Femur (tissue), 1 donor: ENCODE measurements around the gene PRR30.

Experiments used
- DNase-seq: peaks from one replicate; pipeline ENCODE4 v3.0.0-alpha.2; 2017

The PRR30 gene

DNA sequence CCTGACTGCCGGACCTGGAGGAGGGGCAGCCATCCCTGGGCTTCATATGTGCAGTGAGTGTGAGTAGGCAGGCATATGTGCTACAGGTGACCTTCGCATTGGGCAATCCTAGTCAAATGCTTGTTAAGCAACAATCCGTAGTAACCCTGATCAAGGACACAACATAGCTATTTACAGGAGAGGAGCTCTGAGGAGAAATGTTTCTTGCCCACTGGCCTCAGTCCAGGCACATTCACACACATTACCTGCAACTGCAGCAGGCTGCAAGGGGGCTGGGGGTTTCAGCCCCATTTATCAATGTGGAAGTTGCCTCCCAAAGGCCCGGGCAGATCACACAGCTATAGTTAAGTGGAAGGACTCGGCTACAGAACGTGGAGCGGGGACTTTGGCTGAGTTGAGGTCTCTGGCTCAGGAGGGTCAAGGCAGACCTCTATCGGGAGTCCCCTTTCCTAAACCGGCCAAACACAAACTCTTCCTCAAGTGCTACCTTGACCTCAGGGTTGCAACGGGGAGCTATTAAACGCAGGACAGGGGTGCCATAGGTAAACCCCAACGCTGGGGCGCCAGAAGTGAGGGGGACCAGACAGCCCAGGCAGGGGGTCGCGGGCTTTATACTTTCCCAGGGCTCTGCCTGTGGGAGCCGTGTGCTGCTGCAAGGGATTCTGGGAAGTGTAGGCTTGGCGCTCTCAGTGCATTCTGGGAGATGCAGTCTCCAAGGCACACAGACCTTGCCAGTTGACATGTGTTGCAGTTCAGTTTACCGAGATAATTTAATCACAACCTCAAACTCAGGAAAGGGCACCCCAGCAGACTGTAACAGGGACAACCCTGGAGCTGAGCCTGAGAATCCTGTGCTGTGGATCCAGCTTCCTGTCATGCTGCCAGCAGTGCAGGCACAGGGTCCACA, 43.2 kb downstream of the PRR30 start:
- DNase-seq: peak; percentile 75

DNA sequence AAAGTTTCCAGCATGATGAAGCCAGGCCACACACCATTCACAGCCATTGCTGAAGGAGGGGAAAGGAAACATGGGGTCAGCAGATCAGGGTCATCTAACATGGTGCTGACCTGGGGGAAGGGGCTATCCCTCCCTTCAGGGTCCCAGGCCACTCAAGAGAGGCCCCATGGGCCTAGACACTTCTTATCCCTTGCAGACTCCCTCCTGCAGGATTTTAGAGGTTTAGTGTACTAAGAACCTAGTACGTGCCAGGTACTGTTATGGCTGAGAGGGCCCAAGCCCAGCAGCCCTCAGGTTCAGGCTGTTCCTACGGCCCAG, 43.8 kb downstream of the PRR30 start:
- no peak for DNase-seq

DNA sequence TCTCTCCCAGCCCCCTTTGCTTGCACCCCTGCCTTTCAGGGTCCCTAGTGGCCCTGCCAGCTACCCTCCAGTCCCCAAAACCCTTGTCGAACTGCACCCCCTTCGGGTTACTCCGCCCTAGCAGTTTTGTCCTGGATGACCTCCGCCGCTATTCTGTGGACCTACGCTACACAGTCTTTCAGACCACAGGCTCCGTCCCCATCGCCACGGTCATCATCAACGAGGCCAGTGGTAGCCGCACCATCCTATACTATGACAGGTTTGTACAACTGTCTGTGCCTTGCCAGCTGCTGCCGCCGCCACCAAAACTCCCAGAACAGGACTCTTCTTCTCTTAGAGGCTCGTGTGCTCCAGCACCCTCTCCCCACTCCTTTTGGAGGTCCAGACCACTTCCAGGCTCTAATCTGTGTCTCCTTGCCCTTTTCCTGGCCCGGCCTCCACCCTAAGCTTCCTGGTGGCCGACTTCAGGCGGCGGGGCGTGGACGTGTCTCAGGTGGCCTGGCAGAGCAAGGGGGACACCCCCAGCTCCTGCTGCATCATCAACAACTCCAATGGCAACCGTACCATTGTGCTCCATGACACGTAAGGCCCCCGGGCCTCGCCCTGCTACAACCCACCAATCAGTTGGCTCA, 44.7 kb downstream of the PRR30 start:
- no peak for DNase-seq

DNA sequence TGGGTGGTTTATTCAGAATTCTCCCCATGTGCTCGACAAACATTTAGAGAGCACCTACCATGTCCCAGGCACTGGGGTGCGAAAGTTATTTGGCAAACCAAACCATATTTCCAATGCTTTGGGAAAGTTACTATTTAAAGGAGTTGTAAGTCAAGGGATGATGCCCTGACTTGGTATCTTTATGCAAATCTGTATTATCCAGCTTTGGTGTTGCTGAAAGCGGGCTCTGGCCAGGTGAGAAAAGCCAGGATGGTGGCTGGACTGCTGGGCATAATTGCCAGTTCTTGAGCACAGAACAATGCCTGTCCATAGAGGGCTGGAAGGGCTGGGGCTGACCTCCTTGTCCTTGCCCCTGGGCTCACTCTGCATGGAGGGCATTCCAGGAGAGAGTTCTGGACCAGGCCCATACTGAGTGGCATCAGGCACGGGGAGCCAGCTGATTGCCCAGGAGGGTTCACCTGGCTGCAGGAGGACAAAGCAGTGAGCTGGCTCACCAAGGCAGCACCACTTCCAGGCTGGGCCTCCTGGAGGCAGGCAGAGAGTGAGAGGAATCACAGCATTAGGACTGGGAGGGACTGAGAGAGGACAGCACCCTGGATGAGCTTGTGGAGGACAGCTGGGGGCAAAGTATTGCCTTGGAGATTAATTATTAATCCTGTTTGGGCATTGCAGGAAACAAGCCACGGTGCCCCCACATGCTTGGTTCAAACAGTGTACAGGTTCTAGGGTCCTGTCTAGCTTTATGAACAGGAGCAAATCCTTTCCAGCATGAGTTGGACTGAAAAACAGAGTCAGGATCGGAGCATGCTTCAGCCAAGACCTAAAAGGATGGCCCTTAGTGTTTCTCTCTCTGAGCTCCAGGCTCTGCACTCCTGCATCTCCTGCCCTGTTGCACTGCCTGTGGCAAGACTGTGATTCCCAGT, 45.5 kb downstream of the PRR30 start:
- no peak for DNase-seq

DNA sequence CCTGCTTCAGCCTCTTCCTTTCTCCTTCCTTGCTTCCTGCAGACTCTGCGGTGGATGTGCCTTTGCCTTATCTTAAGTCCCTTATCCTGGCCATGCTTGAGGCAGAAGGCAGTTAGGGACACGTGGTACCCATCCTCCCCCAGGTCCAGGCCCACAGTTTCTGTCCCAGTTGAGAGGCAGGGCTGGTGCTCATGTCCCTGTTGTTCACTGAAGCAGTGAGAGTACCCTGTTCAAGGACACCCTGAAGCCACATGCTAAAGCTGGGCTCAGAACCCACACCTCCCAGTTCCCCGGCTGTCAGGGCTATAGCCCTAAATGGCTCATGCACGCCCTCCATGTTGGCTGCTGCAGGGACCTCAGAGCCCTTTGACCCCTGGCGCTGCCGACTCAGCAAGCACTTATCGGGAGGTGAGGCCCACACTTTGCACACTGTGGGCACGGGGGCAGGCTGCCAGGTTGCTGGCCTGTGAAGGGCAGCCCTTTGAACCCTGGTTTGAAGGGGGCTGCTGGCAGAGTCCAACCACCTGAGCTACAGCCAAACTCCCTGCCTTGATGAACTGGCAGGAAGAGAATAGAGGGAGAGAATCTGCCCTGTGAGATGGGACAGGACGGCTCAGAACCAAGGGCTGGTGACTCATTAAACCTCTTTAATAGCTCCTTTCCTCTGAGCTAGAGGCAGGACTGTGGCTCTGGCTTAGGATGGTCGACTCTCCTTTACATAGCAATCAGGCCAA, 46.3 kb downstream of the PRR30 start:
- no peak for DNase-seq

DNA sequence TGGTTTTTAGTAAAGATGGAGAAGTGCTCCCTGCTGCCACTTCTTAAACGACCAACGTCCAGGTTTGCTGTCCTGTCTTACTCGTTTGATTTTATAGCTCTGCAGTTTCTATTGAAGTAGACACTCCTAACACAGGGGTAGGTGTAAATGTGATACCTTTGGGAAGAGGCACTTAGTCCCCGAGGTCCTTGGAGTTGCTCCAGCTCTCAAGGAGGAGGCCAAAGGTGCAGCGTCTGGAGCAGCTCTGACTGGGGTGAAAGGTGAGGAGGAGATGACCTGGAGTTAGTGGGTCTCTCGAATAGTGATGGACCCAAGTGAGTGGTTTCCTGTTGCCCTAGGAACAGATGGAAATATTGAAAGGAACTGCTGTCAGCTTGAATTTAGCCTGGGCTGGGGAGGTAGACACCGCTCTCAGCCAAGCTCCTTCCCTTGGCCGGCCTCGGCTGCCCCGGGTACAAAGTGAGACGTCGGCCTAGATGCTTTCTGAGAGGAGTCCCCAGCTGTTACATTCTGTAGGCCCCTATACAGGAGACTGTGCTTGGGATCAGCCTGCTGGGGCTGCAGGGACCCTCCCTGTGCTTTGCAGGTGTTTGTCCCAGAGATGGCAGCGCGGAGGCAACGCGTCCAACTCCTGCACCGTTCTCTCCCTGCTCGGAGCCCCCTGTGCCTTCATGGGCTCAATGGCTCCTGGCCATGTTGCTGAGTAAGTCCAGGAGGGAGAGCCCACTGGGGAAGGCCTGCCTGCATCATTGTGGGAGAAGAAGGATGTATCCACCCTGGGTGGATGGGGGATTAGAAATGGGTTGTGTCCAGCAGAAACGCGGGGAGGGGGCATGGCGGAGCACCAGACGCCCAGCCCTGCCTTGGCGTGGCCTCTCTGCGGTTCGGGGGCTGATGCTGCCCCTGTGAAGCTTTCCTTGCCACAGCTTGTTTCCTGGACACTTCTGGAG, 47.2 kb downstream of the PRR30 start:
- DNase-seq: no peak

DNA sequence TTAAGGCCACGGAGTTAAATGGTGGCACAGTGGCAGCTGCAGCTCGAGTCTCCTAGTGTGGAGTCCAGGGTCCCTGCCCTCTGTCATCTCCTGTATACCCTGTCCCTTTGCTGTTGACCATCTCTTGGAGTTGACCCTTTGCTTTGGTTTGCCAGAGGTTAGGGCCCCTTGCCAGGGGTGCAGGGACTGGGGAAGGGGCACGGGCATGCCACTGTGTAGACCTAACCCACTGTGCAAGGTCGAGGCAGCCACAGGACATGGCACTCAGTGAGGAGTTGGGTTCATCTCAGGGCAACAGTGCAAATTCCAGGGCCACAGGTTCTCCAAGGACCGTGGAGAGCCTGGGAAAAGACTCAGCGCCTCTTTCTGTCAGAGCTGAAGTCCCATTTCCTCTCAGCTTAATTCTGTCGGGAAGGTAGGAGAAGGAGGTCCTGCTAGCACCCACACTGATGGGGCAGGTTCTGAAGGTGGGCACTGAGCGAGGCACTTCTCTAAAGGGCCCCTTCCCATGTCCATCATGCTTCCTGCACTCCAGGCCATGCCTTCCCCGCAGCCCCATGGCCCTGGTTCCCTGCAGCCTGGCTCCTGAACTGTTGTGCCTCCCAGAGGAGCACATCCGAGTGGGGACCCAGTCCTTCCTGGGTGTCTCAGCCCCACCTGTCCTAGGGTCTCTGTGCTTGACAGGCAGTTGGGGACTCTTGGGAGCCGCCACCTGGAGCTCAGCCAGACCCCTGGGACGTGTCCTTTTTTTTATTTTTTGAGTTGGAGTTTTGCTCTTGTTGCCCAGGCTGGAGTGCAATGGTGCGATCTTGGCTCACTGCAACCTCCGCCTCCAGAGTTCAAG, 49.9 kb downstream of the PRR30 start:
- no peak for DNase-seq

DNA sequence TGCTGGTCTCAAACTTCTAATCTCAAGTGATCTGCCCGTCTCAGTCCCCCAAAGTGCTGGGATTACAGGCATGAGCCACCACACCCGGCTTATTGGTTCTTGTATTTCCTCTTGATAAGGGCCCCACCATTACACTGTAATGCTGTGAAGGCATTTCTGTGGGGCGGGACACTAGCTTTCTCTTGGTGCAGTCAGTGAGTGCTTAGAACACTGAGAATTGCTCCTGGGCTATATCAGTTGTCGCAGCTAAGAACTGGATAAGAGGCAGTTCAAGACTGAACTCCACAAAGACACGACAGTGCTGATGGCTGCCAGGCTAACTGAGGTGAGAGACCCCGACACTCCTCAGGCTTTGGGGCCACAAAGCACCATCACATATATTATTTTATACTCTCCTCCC, 50.6 kb downstream of the PRR30 start:
- no peak for DNase-seq

DNA sequence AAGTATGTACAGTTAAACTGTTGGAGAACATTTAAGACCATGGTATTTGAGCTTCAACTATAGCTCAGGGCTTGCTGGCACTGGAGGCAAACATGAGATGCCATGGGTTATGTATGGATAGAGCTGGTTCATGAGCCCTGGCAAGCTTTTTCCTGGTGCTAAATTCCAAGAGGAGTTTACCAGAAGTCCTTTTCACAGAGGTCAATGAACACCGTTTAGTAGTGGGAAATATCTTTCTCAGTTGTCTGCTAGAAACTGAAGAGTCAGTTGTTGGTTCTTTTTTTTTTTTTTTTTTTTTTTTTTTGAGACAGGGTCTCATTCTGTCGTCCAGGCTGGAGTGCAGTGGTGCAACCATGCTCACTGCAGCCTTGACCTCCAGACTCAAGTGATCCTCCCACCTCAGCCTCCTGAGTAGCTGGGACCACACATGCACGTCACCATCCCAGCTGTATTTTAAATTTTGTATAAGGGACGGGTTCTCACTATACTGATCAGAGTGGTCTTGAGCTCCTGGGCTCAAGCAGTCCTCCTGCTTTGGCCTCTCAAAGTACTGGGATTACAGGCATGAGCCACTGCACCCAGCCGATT, 51.3 kb downstream of the PRR30 start:
- DNase-seq: no peak
